G401.6 (cell line): Measurements from ENCODE around the gene ZNF423.

ENCODE experiments used
- FAIRE-seq: peaks from 2 replicates; lab custom pipeline; 2012; peaks lifted over from hg19 to GRCh38; lab: Jason Lieb, UNC

The ZNF423 gene

DNA sequence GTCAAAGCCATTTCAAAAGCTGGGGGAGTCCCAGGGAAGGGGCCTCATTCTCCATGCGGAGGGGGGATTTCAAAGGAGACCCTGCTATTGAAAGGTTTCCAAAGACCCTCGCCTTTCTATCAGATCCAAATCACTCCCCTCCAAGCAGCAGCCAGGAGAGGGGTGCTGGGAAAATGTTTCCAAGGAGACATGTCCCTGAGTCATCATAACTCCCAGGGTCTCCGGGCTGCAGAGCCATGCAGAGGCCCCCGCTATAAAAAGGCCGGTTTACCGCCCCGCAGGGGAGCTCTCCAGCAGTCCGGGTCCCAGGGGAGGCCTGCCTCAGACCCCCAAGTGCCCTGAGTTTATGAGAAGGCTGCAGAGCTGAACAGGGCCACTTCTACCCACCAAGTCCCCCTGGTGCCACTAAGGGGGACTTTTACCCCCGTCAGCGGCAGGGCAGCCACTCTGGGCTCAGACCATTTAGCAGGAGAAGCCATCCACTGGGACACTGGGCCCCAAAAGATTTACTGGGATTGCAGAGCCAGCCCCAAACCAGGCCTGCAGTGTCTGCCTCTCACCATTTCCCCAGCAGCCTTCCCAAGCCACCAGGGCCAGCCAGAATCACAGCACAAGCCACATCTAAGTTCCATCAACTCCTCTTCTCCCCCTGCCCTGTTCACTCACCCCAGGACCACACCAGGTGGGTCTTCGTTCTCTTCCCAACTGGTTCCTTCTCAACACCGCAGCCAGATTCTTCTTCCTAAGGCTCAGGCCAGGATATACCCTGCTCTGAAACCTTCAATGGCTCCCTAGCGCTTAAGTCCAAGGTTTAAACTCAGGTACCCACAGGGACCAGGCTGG is 234.4 kb downstream of the ZNF423 start:
- no peak for FAIRE-seq

DNA sequence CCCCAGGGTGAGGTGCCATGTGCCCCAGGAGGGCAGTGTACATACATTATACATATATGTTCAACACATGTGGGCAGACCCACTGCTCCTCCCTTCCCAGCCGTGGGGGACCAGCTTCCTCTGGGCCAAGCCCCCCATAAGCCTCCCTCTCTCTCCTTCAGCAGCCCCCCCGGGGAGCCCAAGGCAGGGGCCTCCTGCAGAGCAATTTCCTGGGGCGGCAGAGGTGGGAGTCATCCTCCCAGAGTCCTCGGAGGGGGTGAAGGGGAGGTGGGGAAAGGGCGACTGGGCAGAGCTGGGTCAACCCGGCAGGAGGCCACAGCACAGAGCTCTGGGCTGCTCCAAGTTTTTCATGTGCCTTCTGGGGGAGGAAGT is 235.1 kb downstream of the ZNF423 start:
- FAIRE-seq, result no peak

DNA sequence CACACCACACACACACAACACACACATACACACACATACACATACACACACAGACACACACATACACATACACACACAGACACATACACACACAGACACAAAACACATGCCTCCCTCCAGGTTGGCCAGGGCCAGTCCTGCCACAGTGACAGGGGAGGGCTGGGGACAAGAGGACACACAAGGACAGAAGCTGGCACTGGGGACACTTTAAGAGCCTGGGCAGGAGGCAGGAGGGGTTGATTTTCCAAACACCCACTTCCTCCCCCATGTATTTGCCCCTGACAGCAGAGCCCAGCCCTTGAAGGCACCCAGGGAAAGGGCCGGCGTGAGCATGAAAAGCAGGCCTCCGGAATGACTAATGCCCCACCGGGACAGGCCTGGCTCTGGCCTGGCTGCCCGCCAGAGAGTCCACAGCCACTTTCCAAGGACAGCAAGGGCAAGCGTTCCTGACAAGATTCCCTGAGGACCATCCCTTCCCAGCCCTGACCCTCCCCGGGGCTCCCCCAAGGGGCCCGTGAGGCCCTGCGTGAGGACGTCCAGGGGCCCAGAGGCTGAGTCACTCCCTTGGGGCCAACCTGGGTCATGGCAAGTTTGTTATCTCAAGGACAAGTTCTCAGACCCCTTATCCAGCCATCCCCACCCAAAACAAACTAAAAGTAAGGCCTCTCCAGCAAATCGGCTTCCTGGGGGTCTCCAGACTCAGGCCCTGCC is 235.6 kb downstream of the ZNF423 start:
- no peak for FAIRE-seq

DNA sequence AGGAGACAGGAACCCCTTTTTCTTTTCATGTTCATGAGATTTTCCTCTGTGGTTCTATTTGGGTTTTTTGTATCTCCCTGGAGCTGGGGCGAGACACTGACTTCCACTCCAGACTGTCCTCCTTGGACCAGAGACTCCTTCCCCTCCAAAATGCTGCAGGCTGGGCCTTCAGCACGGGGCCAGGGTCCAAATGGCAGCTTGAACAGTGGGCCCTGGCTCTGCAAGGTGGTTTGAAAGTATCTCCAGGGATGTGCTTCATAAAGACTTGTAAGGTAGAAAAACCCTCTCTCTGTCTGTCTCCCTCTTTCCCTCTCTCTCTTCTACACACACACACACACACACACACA is 236.1 kb downstream of the ZNF423 start:
- FAIRE-seq, result no peak

DNA sequence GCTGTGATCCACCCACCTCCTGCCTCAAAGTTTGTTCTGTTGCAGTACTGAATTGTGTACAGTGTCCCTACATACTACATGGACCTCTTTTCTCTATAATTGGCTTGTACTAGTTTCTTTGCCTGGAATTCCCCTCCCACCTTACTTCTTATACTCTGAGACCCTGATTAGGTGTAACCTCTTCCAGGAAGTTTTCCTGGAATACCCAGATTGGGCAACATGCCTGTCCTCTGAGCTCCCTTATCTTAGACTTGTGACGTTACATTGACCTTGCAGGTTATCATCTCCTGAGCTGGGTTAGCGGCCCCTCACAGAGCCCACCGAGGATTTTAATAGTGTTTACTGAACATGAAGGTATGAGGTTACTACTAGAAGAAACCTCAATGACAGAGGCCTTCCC is 237.0 kb downstream of the ZNF423 start:
- FAIRE-seq, result no peak

DNA sequence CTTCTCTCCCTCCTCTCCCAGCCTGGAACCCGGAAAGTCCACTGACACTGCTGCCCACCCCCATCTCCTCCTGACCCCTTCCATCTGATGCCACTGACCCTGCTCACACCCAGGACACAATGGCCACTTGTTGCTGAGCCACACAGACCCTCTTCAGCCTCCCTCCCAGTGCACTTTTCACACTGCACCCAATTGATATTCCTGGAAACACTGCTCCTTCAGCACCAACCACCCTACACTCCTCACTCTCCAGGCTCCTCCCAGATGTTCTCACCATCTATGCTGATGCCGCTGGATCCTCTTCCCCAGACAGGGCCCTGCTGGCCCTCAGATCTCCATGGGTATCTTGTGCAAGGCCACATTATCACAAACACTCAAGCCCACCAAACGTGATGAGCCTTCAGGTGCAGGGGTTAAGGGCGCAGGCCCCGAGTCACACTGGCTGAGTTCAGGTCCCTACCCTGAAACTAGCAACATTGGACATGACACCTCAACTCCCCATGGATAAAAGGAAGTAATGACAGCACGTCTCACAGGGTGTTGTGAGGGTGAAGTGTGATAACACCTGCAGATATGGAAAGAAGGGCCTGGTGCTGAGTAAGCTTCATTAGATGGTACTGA is 238.1 kb downstream of the ZNF423 start:
- no peak for FAIRE-seq

DNA sequence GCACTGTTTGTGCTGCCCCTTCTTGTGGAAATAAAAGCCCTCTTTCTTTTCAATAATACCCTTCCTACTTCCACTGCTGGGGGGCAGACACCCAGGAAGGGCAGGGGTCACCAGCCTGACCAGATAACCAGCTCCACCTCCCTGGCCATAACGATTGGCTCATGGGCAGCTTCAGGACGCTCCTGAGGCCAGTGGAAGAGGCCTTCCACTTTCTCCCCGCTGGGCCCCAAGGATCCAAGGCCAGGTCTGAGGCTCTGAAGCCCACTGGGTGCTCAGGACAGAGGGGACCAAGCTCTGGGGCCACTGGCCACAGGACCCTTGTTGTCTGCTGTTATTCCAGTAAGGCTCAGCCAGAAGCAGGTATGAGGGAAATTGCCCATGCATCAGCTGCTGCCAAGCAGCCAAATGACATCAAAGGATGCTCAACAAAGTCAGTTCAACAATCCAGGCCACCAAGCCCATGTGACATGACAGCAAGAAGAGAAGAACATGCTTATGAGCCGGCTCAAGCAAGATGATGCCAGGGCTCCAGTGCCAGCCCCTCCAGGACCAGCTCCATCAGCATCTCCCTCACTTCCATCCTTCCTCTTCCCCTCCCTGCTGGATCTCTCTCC is 238.8 kb downstream of the ZNF423 start:
- no peak for FAIRE-seq

DNA sequence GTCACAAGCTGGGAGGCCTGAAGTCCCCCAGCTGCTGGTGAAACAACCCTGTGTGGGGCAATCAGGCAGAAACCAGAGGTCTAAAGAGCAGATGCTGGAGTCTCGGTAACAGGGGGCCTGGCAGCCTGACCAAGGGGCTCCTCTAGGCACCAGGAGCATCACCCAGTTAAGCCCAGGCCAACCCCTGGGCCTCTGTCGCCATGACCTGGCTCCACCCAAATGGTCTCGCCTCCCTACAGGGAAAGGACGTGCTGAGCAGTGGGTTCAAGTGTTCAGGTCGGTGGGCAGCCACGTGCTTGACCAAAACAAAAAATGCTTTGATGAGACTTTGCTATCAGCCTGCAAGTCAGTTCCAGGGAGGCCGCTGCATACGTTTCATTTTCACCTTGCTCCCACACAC is 240.3 kb downstream of the ZNF423 start:
- FAIRE-seq, result no peak

DNA sequence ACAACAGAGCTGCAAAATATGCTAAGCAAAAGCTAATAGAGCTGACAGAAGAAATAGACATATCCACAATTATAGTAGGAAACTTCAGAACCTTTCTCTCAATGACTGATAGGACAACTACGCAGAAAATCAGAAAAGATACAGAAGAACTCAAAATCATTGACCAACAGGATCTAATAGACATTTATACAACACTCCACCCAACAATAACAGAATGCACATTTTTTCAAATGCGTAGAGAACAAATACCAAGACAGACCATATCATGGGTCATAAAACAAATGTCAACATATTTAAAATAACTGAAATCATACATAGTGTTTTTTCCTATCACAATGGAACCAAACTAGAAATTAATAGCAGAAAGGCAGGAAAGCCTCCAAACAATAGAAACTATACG is 244.9 kb downstream of the ZNF423 start:
- FAIRE-seq, result no peak

DNA sequence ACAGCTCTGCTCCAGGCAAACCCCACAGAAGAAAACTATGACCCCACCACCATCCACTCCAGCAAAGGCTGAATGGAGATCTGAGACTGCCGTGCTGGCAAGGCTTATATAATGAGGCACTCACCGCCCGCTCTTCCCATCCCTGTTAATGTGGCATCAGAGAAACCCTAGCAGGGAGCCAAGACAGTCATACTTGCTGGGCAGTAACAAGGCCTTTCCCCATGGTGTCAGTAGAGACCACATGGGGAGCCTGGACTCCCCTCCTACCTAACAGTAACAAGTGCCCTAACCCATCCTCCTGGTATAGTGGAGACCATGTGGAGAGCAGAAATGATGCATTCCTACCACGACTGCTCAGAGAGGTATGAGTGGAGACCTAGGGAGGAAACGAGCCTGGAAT is 247.1 kb downstream of the ZNF423 start:
- FAIRE-seq, result no peak

DNA sequence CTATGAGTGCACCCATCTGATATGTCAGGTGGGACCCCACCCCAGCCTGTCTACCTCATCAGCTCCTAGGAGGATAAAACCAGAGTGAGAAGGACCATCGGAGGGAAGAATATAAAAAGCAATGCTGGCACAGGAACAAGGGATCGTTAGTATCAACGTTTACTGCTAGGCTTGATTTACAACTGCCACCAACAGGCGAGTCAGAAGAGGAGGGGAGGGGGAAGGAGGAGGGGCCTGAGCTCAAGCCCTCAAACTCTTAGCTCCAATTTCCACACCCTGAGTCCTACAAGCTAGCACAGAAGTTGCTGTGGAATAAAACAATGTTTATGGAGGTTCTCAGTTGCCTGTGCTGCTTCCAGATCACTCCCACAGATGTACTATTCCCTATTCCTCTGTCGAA is 247.8 kb downstream of the ZNF423 start:
- no peak for FAIRE-seq

DNA sequence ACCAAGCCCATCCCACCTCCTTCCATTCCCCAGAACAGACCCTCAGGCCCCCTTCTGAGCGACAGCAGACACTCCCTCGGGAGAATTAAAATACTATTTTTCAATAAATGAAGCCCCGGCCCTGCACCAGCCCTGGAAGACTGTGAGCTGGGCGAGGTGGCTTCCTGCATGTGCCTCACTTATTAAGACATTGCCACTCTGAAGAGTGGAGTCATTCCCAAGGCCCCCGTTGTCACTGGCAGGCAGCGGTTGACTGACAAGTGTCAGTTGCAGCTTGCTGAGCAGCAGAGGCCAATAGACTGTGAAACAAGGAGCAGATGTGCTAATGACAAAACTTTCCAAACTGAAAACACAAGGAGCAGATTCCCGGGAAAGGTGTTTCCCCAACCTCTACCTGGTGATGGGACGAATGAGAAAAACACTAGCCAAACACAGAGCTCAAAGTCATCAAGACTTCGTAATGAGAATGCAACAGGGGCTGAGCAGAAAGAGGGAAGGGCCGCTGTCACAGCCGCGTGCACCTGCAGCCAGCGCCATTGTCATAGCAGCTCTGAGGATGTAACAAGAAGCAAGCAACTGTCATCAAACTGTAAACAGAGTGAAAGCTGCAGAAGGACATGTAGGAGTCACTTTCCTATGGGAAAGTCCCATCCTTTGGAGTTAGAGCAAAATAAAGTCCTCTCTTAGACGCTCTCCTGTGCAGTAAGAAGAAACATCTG is 250.2 kb downstream of the ZNF423 start:
- no peak for FAIRE-seq

DNA sequence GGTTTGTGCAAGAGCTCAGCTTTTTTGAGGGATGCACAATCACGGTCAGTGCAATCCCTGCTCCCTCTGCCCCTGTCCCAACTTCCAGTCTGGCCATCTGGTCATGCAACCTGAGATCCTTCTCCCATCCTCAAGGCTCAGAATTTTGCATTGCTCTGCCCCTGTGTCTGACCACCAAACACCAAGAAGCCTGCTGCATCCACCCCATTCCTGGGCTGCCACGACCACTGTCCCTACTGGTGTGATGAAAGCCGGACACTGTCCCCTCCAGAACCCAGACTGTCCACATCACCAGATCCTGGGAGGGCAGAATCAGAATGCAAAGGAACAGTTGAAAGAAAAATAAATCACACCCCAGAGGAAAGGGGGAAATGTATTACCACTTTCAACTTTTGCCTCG is 251.3 kb downstream of the ZNF423 start:
- no peak for FAIRE-seq

DNA sequence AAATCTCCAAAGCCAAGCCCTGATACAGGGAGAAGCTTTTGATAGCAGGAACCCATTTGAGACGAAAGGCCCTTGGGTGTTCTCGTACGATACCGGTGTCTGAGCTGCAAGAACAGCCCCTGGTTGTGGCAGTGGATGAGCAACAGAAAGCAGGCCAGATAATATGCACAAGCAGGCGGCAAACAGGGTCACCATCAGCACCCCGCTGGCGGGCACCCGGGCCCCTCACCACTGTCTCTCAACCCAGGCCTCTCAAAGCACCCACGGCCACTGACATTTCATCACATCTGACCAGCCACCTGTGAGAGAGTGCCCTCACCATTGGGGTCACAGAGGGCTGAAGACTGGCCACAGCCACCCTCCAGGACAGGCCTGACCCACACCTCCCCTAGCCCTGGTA is 252.0 kb downstream of the ZNF423 start:
- no peak for FAIRE-seq

DNA sequence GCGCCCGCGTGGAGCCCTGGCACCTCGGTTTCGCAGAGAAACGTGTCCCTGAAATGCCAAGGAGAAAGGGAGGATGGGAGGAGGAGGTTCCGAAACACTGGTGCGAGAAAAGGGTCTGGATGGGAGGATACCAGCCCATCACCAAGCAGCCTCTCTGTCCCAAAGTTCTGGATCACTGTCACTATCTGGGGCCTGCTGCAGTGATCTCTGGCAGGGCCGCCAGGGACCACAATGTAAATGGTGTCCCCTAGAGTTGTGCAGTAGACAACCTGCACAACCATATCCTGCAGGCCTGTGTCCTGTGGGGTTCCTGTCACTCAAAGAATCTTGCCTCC is 253.0 kb downstream of the ZNF423 start:
- FAIRE-seq, result no peak

DNA sequence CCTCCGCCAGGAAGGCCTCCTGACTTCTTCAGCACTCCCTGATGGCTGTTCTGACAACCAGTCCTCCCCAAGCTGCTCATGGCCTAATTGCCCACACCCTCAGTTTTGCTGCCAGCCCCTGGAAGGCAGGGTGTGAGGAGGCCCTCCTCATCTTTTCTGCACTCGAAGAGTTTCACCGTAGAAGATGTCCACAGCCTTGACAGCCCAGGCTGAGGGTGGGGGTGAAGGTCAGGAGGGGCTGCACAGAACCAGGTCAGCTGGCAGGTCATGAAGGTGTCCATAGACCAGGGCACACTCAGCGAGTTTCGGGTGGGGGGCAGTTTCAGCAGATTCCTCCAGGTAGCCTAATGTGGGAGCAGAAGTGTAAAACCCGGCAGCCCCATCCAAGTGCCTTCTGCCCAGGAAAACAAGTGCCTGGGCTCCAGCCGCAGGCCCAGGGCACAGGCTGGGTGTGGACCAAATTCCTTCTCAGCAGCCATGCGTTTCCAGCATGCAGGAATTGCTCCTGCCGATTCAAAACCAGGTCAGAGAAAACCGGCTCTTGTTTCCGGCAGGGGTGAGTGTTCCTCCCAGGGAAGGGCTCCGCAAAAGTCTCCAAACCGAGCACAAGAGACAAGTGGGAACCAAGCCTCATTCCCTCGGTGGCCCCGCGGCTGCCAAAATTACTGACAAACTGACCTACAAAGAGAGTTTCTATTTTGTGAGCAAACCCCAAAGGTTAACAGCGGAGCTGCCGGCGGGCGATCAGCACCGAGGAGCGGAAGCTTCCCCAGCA is 253.5 kb downstream of the ZNF423 start:
- no peak for FAIRE-seq

DNA sequence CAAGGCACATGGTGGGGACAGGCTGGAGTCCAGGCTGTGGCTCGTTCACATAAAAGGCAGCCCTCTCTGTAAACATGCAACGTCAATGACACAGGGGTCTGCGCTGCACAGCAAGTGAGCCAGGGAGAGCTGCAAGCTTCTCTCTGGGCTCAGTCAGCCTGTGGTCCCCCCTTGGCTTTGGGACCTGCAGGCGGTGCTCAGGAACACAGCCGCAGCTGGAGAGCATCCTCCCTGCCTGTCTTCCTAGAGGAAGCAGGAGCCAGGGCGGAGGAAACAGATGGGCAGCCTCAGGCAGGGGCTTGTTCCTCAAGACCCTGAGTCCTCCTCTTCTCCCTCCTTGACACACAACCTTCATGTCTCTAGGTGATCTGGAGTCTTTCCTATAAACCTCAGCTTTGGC is 254.3 kb downstream of the ZNF423 start:
- no peak for FAIRE-seq

DNA sequence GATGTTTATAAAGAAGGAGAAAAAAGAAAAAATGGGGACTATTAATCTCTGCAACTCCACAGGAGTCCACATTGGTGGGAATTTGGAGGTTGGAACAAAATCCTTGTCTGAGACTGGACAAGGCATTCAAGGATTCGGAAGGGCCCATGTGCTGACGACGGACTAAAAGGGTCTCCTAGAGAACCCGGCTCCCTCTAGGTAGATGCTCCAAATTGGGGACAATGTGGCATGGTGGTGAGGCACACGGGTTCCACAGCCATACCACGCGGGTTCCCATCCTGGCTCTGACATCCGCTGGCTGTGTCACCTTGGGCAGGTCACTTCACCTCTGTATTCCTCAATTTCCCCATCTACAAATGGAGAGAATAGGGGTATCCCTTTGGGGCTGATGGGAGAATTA is 254.9 kb downstream of the ZNF423 start:
- FAIRE-seq, result no peak

DNA sequence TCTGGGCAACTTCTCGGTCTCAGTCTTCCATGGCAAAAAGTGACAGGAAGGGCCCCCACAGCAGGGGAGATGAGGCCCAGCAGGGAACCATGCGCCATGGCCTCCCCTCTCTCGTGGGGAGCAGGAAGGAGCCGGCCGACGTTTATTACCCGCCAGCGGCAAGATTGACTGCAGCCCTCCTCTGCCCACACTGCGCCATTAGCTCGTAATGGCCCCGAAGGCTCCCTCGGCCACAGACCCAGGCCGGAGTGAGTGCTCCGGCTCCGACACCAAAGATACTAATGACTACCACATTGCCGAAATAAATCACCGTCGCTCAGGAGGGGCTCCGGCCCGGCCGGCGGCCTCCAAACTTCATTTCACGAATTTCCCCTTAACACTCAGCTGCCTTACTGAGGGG is 255.4 kb downstream of the ZNF423 start:
- no peak for FAIRE-seq

DNA sequence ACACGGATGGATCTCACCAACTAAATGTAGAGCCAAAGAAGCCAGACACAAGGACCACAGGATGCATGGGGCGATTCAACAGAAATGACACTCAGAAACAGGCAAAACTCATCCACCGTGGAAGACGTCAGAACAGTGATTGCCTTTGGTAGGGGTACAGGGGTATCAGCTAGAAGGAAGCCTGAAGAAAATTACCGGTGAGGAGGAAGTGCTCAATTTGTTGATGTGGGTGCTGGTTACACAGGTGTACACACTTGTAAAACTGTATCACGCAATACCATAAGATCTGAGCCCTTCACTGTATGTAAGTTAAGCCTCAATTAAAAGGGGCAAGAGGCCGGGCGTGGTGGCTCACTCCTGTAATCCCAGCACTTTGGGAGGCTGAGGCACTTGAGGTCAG is 256.2 kb downstream of the ZNF423 start:
- FAIRE-seq, result no peak

DNA sequence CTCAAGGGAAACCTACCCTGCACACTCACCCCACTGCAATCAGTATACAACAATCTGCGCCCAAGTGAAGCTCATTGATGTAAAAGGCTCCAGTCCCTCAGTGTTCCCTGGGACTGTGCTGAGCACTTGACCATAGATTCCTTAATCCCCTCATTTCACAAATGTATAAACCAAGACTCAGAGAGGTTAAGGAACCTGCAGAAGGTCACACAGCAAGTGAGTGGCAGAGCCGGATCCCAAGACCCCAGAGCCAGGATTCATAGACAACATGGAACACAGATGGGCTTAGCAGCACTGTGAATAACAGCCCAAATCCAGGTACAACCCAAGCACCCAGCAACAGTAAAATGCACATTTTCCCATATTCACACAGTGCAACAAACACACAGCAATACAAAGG is 256.6 kb downstream of the ZNF423 start:
- FAIRE-seq, result no peak
